ENCODE data around the gene CADM1.

The CADM1 gene

DNA sequence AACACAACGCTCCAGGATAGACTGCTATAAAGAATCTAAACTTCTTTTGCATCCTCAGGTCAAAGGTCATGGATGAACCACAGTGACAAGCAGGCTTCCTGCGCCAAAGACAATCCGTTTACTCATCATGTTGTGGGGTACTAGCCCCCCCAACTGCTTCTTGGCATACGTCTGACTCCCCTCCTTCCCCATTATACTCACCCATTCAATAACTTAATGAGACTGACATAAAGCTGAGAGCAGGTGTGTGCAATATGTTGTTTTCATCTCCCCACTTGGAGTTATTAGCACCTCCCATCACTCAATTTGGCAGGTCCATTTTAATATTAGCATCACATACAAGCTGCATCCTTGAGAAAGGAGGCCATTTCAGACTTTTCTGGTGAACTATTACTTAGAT lies 157.1 kb downstream of the CADM1 start:
- DNase-seq: no peak

GRCh38 chr11:115345840-115346239 lies 158.4 kb downstream of the CADM1 start:
- no peak for DNase-seq

GRCh38 chr11:115345361-115345760 lies 158.9 kb downstream of the CADM1 start:
- DNase-seq: no peak

- DNase-seq: no peak
Measured at GRCh38 chr11:115344846-115345245, 159.4 kb downstream of the CADM1 start.

- DNase-seq: no peak
Measured at GRCh38 chr11:115342142-115342541, 162.1 kb downstream of the CADM1 start.

GRCh38 chr11:115340874-115341273 lies 163.3 kb downstream of the CADM1 start:
- DNase-seq: no peak

DNA sequence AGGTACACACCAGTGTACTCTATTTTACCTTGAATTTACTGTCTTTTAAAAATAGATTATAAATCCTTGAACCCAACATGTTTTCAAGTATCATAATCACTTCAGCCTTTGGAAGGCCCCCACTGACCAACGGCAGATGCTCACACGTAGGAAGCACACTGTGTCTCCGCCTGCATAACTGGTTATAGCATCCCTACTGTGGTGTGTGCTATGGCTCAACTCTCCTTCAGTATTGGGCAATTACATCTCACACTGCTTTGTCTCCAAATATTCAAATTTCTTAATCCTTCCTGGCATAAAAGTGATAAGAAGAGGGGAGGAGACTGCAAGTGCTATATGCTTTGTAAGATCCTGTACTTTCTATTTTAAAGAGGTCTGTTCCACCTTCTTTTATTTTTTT lies 165.7 kb downstream of the CADM1 start:
- DNase-seq: no peak

DNA sequence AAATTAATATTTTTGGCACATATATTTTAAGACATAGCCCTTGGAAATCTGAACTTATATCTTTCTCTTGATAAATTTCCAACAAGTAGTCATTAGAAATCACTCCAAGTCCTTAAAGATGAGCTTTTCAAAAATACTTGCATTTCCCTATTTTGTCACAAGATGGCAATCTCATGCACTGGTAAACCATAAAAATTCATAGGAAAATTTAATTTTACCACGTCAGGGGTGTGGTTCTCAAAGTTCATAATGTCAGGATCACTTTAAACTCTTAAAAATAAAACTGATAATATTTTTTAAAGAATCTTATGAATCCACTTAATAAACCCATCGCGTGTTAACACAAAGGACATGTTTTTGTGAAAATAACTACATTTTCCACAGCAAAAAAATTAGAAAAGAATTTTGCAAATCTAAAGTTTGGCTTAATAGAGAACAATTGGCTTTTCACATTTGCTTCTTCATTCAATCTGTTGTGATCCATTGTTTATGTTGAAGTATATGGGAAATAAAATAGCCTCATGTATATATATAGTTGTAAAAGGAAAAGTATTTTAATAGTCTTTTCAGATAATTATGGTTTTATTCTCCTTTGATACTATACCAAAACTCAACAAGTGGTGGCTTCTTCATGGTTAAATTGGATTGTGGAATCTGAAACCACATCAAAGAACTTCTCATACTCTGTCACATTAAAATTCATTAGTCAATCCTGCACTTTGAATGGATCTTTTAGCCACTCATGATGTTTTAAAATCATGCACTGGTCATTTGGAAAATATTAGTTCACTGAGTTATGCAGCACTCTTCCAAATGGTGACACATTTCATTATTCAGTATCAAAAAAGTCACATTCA lies 169.1 kb downstream of the CADM1 start:
- DNase-seq: peak; percentile 39

- no peak for DNase-seq
Measured at GRCh38 chr11:115333949-115334348, 170.3 kb downstream of the CADM1 start.

DNA sequence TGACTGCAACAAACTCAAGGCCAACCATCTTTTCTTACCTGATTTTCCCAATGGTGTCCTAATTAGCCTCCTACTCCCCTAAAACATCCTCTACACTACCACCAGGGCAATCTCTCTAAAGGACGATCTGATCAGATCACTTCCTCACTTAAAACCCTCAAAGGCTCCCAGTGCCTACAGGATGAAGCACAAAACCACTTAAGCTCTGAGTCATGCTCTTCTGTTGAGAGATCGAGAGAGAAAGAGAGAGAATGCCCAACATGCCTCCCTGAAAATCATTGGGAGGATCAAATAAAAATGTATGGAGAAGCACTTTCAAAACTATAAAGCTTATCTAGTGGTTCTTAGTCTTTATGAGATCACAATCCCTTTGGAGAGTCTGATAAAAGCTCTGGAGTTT lies 171.1 kb downstream of the CADM1 start:
- DNase-seq: no peak

DNA sequence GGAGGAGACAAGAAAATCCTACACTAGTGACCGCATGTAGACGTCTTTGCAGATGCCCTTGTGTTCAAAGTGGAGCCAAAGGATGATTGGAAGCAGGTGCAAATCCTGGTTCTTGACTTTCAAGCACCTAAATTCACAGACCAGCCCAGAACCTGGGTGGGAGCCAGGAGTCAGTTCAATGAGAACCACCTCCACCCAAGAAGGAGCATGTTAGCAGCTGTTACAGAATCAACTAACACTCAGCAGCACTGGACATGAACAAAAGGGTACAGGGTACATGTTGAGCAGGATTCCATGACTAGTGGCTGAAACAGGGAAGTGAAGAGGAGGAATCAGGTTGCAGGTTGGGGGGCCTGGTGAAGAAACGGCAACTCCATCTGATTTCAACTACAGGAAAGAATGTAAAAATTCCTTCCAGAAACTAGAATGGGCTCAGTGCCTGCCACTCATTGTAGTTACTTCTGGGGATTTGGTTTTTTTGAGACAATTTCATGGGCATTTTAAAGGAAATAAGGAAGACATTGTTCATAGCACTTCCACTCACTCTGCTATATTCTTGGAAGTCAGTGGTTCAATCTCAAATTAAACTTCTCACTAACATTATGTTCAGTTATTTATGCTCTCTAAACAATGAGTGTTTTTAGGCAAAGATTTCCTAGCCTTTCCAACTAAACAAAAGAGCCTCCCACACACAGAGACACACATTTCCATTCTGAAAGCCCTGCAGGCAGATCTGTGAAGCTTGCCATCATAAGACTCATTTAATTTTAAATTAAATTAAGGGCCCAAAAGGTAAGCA lies 173.3 kb downstream of the CADM1 start:
- no peak for DNase-seq

DNA sequence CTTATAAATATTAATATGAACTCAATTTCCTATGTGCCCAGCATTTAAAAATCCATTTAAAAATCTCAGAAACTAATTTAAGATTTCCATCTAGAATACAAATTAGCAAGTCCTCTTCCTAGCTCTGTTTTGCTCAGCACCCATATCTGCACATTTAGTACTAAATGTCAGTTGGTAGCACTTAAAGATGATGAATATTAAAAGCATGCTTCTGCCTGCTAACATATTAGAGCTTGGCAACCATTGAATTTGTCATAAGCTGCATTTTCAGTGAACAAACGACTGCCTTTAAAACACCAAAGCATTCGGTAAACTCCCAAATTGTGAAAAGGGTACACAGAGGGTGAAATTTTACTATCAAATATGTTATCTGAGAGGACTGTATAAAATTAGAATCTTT lies 177.7 kb downstream of the CADM1 start:
- no peak for DNase-seq

DNA sequence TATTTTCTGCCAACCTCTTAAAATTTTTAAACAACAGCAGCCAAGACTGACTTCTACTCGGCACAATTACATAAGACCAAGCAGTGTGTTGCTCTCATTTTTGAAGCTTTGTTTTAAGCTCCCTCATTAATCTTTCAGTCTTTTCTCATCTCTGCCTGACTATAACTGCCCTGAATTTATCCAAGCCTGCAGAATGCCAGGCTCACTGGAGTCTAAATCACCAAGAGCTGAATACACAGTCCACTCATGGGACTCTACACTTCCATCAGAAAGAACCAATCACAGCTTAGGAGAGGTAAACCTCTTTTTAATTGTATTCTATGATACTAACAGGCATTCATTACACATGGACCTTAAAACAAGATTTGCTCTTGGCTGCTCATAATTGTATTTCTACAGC lies 178.7 kb downstream of the CADM1 start:
- DNase-seq: peak; percentile 78

- peak; percentile 63 for DNase-seq
Measured at GRCh38 chr11:115324581-115325432, 179.4 kb downstream of the CADM1 start.

- peak; percentile 30 for DNase-seq
Measured at GRCh38 chr11:115322553-115323203, 181.5 kb downstream of the CADM1 start.

DNA sequence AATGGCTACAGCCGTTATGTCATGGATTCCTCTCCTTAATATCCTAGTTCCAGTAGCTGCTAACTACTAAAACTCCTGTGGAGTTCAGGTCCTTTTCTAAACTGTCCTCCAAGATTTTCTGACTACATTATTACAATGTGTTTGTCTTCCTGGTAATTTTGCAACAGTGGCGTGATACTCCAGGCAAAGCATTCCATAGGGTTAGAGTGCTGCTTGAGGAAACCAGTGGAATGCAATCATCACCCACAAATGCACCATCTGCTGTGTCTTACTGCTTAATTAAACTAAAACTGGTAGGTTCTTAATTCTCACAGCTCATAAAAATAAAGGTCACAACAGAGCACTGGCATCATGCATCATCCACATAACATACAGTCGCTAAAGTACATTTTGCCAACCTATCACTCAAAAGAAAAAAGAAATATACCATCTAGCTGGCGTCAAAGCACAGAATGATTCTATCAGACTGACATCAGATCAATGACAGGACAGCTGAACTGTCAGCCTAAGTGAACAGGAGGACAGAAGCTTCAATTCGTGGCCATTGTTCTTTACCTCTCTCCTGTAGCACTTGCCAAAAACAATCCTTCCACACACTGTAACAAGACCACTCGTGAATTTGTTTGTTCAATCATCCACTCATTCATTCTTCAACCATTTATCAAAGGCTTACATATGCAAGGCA lies 182.5 kb downstream of the CADM1 start:
- peak; percentile 48 for DNase-seq

DNA sequence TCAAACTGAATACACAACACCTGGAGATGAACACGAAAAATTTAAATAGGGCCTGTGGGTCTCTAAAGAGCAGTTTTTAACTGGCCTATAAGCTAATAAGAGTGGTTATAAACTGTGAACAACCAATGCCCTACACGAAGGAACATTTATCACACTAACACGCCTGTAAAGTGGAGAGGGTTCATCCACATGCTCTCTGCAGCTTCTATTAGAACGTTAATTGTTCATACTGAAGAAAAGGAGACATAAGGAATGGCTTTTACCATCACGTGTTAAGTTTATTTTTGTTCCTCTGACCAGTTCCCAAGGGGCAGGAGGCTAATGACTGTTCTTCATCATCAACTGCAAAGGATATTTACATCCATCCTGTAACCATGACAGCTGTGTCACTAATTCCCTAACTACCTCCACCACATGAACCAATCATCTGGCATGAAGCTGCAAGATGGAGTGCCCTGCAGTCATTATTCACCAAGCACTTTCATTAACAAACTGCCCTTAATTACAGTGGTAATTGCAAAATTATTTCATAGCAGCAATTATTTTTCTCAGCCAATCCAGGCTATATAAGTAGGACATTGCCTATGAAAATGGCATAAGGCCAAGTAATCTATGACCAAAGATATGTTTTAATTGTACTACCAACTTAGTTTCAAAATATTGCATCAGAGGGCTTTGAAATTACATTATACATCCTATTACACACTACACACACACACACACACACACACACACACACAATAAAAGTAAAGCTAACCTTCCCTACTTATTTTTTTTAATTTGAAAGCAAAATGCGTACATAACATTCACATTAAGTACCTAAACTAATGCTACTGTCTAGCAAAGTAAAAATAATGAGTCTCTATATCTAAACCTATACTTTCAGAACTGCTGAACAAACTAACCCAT lies 186.7 kb downstream of the CADM1 start:
- no peak for DNase-seq

GRCh38 chr11:115316696-115317095 lies 187.5 kb downstream of the CADM1 start:
- DNase-seq: no peak

GRCh38 chr11:115314330-115314920 lies 189.8 kb downstream of the CADM1 start:
- DNase-seq: no peak

DNA sequence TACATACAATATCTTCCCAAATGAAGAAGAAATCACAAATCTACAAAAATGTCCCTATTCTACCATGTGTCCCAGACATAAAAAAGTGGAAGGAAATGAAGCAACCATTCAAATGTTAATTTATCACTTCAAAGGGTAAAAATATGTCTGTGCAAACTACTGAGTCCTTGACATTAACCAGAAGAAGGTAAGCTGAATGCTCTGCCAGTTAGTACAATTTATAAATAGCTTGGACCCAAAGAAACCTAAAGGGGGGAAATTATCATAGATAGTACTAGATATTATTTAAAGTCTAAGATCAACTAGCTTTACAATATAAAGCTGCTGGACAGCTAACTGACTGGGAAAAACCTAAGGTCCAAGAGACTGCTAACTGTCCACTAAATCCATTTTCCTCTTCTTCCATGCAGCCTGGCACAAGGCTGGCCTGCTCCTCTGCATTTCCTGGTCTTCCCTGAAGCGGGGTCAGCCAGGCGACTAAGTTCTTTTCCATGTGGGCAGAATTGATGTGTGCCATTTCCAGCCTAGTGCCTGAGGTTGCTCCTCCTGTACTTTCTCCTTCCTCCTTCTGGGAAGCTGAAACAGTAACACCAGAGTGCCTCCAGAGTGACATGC lies 190.9 kb downstream of the CADM1 start:
- no peak for DNase-seq
